SK-N-DZ (cell line): ENCODE results near the gene GPR55.

Experiments
- DNase-seq: peaks from one replicate; pipeline ENCODE4 v3.0.0-alpha.2; 2015; ENCODE audit warnings: low spot score

GPR55 gene

DNA sequence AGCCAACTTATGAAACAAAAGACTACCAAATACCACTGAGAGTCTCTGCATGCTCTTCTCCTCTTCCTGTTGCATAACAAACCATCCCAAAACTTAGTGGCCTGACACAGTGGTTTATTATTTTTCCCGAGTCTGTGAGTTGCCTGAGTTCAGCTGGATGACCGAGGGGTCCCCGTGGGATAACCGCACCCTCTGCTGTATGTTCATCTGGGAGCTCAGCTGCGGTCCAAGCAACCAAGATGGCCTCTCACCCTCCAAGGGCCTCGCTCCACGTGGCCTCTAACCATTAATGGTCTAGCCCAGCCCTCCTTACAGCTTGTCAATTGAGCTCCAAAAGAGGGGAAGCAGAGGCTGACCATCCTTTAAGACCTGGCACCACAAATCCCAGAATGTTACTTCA, 43.2 kb downstream of the GPR55 start:
- DNase-seq = no peak

DNA sequence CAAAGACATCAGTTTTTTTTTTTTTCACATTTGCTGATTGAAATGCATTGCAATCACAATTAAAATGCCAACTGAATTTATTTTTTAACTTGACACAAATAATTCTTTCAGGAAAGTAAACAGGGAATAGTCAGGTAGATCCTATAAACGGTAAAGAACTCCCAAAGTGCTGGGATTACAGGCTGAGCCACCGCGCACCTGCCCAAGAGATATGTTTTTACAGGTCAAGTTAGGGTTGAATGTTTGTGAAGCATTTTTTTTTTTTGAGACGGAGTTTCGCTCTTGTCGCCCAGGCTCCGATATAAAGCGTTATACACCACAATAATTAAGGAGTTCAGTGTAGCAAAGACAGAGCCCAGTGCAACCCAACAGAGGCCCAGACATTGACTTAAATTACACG, 45.2 kb downstream of the GPR55 start:
- DNase-seq = no peak

DNA sequence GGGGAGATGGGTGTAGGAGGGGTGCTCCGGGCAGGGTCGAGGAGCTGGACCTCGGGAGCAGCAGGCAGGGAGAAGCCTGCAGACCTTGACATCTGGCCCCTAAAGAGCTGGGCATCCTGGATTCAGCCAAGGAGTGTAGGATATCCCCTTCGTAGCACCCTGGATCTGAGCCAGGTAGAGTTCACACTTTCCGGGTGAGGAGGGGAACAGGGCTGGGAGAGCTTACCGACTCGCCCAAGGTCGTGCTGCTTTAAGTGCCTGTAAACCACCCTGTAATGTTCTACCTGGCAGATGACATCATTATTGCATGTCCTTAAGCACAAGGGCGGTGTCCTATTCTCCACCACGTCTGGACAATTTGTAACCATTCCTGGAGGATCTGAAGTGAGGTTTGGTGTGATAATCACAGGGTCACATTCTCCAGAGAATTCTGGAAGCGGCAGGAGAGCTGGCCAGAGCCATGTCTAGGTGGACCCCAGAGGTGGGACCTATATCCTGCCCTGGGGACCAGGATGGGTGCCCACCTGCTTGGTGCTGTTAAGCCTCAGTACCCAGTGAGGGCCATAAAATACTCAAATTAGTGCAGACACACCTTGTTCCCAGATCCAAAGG, 45.7 kb downstream of the GPR55 start:
- DNase-seq = no peak

DNA sequence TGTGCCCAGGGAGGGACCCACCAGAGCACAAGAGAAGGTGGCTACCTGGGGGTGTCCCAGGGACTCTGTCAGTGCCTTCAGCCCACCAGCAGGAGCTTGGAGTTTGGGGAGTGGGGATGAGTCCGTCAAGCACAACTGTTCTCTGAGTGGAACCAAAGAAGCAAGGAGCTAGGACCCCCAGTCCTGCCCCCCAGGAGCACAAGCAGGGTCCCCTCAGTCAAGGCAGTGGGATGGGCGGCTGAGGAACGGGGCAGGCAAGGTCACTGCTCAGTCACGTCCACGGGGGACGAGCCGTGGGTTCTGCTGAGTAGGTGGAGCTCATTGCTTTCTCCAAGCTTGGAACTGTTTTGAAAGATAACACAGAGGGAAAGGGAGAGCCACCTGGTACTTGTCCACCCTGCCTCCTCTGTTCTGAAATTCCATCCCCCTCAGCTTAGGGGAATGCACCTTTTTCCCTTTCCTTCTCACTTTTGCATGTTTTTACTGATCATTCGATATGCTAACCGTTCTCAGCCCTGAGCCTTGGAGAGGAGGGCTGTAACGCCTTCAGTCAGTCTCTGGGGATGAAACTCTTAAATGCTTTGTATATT, 46.3 kb downstream of the GPR55 start:
- no peak for DNase-seq

DNA sequence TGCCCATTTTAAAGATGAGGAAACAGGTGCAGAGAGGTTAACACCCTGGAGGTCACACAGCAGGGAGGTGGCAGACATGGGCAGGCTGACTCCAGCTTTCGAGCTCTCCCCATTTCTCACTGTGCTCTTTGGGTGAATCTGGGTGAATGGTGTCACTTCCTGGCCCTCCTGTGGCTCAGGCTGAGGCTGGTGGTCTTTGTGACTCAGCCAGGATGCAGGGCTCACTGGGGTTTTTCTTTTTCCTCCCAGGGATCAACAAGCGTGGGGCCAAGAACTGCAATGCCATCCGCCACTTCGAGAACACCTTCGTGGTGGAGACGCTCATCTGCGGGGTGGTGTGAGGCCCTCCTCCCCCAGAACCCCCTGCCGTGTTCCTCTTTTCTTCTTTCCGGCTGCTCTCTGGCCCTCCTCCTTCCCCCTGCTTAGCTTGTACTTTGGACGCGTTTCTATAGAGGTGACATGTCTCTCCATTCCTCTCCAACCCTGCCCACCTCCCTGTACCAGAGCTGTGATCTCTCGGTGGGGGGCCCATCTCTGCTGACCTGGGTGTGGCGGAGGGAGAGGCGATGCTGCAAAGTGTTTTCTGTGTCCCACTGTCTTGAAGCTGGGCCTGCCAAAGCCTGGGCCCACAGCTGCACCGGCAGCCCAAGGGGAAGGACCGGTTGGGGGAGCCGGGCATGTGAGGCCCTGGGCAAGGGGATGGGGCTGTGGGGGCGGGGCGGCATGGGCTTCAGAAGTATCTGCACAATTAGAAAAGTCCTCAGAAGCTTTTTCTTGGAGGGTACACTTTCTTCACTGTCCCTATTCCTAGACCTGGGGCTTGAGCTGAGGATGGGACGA, 47.1 kb downstream of the GPR55 start:
- no peak for DNase-seq

DNA sequence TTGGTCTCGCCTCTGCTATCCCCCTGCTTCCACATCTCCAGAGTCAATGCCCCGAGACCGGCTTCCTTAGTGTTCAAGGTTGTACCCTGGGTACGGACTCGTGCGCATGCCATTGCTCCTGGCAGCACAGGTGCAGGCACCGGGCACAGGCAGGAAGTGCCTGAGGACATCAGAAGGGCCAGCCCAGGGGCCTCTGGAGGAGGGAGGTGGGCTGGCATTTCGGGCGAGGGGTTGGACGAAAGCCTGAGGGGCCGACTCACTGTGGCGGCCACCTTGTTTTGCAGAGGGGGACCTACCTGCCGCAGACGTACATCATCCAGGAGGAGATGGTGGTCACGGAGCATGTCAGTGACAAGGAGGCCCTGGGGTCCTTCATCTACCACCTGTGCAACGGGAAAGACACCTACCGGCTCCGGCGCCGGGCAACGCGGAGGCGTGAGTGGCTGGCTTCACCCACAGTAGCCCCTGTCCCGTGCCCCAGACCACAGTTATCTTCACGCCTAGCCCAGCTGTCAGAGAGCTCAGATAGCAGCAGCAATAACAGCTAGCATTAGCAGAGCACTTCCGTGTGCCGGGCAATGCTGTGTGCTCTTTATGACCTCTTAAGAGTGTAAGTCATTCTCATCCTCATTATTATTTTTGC, 47.8 kb downstream of the GPR55 start:
- no peak for DNase-seq

DNA sequence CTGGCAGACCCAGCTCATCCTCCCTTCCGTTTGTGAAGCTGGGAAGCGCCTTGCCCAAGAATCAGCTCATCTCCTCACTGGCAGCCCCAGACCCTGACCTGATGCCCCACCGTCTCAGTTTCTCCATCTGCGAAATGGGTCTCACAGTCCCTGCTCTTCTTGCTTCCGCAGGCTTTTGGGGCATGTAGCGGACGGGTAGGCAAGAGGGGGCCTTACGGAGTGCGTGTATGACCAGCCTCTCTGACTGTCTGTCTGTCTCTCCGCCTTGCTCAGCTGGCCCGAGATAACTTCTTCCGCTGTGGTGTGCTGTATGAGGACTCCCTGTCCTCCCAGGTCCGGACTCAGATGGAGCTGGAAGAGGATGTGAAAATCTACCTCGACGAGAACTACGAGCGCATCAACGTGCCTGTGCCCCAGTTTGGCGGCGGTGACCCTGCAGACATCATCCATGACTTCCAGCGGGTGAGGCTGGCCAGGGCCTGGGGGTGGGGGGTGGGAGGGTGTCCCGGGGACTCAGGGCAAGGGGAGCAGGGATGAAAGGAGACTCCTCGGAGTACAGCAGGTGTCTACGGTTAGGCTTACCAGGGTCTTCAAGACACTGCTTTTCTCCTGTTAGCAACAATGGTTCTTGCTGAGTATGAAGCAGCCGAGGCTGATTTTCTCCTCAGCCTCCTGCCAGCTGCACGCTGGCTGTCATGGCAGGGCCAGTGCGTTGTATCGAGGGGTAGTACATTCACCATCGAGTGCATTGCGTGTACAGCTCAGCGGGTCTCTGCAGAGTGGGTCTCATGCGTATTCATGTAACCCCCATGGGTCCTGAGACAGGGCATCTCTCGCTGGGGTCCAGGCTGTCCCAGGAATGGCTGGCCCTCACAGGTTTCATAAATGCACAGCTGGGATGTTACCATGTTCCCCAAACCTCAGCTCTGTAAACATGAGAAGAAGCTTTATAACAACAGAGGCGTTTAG, 49.4 kb downstream of the GPR55 start:
- no peak for DNase-seq

DNA sequence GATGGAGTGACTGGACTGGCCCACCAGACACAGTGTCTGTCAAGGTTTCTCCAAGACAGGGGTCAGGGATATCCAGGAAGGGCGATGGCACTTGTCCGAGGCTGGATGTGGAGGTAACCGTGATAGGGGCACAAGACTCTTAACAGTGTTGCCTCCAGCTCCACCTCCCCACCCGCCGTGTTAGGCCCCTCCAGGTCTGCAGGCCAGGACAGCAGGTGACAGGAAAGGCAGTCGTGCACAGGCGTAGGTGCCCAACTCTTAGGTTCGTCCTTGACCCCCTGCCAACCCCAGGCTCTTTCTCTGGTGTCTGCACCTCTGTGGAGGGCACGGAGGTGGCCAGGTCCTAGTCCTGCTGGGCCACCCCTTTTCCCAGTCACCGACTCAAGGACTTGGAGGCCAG, 50.2 kb downstream of the GPR55 start:
- no peak for DNase-seq

DNA sequence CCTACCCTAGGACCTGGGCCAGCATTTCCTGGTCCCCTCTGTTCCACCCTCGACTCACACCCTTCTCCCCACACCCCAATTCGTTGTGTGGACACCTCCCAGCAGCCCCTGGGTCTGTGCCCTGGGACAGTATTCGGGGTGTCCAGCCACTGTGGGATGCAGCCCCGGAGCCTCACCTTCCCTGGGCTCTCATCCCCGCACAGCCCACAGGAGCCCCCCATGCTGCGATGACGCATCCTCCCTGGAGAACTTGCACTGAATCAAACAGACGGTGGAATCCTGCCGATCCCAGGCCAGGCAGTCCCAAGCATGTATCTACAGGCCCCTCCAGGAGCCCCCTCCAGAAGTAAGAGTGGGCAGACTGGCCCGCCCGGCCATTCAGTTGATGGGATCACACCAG, 50.6 kb downstream of the GPR55 start:
- no peak for DNase-seq

DNA sequence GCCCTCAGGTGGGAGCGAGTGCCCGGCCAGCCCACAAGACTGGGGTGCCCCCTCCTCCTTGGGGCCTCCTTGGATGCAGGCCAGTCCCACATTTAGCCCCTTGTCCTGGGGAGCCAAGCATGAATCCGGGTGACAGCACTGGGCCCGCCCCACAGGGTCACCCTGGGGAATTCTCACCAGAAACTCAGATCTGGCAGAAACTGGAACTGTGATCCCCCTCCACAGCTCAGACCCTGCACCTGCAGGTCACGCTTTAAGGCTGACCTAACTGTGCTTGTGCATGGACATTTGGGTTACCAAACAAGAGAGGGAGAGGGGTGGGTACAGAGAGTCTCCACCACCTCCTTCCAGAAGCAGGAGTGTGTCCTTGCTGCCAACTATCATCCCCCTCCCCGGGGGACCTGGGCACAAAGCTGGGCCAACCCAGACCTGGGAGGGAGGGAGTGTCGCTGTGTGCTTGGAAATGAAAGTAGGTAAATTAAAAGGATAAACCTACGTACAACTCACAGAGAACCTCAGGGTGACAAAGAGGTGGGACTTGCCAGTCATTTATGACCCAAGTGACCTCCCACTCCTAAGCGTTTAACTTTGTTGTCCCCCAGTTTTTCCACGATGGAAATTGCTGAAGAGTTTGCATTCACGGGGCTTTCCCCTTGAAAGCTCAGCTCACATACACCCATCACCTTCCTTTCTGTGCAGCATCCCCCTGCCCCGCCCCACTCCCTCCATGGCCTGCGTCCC, 51.2 kb downstream of the GPR55 start:
- no peak for DNase-seq

DNA sequence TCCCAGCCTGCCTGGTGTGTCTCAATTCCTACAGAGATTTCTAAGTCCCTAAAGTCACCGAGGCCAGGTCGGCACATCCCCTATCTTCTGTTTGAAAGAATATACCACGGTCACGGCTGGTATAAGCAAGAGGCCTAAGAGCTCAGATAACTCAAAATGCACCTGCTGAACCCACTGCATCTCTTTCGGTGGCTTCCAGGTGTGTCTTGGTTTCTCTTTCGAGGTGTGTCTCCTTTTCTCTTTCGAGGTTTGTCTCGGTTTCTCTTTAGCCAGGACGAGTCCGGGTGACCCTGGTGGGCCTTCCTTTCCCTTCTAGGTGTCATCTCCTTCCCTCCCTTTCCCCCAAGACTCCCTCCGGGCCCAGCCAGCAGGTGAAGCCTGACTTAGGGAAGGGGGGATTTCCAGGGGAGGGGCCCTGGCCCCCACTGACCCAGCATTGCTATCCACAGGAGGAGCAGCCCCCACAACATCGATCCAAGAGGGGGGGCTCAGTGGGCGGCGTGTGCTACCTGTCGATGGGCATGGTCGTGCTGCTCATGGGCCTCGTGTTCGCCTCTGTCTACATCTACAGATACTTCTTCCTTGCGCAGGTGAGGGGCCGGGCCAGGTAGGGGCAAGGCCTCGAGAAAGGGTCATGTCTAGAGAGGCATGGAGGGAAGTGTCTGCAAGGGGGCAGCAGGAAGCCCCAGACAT, 51.9 kb downstream of the GPR55 start:
- DNase-seq = no peak

DNA sequence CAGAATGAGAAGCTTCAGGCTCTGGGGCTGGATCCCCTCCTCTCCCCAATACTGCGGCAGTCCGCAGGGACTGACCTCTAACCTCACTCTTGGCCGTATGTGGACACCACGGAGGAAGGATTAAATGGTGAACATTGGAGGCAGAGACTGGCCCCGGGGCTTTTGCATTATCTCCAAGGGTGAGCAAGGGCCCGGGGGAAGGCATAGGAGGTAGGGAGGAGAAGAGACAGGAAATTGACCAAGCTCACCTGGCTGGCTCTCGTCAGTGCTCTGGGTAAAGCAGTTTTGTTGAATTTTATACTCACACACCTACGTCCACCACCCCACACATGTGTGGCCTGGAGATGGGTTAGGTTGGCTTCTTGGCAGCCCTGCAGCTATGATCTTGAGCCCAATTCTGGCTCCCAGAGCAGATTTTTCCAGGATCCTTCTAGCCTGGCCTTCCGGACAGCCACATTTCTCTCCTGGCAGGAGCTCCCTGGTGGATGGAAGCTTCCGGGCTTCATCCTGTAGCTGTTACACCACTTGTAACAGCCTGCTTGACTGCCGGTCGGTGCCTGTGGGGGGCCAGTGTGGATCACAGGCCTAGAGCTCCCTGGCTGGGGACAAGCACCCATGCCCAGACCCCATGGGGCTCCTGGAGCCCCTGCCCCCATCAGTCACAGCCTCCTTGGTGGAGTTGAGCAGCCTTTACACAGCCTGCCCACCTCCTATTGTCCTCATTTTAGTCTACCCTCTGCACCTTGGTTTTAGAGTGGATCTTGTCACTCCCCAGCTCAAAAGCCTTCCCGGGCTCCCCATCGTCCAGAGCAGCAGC, 52.7 kb downstream of the GPR55 start:
- no peak for DNase-seq

DNA sequence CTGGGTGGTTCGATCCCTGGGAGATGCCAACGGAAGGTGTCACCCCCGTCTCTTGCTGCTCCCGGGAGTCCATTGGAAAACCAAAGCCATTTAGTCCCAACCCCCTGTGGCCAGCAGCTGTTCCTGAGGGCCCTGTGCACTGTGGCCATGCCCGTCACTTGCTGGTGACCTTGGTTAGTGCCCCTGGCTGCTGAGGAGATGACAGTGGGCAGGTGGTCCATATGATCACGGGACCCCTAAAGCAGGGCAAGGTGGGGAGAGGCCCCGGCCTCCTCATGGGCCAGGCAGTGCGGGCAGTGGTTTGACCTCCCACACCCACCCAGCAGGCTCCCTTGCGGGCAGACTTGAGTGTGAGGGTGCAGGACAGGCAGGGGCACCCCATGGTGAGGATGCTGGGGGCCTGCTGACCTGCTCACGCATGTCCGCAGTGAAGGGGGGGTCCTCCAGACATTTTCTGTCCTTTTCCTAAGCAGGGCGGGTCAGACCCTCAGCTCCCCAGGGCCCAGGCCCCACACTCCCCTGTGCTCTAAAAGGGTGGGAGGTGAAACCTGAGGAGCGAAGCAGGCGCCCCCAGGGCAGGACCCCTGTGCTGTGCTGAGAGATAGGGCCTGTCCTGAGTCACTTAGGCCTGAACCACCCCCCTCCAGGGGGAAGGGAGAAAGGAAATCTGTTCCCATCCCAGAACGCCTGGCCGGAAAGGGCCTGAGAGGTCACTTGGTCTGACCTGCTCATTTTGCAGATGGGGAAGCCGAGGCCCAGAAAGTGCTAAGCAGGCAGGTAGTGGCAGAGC, 53.5 kb downstream of the GPR55 start:
- no peak for DNase-seq

DNA sequence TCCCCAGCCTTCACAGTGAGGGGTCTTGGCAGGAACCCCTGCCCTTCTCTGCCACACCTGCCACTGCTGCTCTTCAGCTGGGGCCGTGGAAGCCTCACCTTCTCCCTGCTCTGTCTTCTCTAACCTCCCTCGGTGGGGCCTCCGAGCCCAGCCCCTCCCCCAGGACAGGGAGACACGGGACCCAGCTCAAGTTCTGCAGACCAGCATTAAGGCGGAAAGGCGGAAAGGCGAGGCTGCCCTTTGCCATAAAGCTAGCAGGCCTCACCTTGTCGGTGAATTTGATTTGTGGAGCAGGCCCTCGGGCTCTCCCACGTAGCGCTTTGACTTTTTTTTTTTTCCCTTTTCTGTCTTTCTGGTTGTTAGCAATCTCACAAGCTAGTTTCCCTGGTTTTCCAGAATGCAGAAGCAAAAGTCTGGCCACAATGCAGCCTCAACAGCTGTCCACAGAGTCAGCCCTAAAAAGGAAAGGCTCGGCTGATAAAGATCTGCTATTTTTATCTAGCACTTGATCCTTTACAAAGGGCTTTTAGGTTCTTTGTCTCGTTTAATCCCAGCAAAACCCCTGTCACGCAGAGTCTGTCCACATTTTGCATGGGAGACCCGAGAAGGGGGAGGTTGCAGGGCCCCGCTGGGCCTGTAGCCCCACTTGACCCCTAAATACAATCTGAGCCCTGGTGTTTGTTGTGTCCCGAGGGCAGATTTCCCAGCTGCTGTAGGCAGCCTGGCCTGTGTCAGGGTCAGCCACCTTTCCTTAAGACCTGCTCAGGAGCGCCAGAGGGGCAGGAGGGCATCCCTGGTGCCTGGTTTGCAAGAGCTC, 54.3 kb downstream of the GPR55 start:
- DNase-seq = peak; percentile 80

DNA sequence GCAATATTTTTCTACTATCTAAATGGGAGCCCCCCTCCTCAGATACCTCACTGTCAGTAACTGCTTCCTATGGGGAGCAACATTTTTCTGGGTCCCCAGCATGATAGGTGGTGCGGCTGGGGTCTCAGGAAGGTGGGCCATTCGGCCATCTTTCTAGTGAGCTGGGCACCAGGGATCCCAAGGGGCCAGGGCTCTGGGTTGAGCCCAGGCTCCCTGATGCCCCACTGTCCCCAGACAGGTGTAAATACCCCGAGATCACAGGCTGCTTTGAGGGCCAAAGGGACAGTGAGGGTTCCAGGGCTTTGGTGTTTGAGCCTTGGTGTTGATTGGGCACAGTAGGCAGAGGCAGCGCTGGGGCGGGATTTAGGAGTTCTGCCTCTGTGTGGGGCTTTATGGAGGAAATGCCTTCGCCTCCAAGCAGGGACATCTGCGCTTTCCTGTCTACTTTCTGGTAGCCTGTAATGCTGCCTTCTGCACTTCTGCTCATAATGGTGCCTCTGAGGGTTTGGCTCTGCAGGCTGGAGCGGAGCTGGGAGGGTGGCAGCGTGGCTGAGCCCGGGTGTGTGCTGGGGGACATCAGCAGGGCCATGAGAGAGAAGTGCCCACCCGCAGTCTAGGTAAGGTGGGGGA, 55.0 kb downstream of the GPR55 start:
- DNase-seq = peak; percentile 18

DNA sequence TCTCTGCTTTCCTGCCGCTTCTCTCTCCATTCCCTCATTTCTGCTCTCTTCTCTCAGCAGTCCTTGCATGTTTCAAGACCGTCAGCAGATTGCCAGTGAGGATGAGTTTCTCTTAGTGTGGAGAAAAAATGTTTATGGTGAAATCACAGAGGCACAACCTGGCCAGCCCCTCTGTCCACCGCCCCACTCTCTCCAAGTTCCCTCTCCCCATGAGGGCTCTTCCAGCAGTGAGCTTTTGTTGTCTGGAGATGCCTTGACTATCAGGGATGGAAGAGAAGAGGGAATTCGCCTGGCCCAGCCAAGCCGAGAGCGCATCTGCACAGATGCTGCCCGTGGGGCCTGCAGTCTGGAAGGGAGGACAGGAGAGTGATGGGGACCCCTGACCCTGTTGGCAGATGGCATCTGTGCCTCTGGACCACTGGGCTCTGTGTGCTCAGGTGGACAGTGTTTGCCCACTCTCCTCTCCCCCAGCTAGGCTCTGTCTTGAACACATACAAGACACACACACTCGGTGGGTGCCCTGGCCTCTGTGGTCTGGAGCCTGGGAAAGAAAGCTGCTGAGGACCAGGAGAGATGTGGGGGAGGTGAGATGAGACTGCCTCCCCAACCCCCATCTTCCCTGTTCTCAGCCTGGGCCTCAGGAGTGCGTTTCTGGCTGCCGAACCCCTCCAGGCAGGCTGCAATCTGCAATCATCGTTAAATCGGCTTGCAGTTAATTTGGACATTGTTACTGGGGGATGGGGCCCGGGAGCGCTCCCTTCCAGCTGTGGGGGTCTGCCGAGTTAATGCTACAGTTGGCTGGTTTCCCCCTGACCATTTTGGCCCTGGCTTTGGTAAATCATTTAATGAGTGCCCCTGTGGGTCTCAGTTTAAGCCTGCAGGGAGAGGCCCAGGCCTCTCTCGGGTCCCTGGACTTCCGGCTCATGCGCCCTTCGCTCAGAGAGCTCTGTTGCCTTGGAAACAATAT, 55.8 kb downstream of the GPR55 start:
- peak; percentile 26 for DNase-seq
